HG03097 (cell line): ENCODE results near the gene CLNS1A.
"Not testable (repeated sequence)": the region's sequence is repeated elsewhere in the genome, so short reads cannot be mapped to it uniquely, and the experiment has no call there.

Experiments
- ATAC-seq: cut with Tn5 transposase; IDR thresholded peaks from one replicate; pipeline ENCODE4 v1.9.1; 2021; ENCODE audit not compliant: unreplicated experiment, low FRiP score

The CLNS1A gene

GRCh38 chr11:77619576-77620198 is 17.9 kb downstream of the CLNS1A start:
- no peak for ATAC-seq

GRCh38 chr11:77617892-77618291 is 19.7 kb downstream of the CLNS1A start:
- no peak for ATAC-seq

DNA sequence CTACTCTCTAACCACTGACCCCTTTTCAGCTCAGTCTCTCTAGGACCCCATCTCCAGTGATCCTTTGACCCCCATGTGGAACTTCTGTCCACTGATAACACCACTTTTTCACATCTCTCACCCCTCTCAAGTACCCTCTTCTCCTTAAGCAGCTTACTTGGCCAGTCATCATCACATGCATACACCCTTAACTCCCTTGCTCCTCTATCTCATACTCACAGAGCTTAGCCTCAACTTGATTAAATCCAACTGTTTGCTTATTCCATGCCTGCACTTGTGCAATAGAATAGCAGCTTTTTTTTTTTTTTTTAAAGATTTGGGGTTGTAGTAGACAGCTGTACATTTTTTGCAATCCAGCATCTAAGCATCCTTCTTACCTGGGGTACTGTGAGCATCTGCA is 25.7 kb downstream of the CLNS1A start:
- no peak for ATAC-seq

GRCh38 chr11:77609234-77609633 is 28.4 kb downstream of the CLNS1A start:
- ATAC-seq = no peak

GRCh38 chr11:77604281-77604680 is 33.3 kb downstream of the CLNS1A start:
- ATAC-seq = no peak

- no peak for ATAC-seq
Observed at GRCh38 chr11:77602381-77603088, 35.1 kb downstream of the CLNS1A start.

DNA sequence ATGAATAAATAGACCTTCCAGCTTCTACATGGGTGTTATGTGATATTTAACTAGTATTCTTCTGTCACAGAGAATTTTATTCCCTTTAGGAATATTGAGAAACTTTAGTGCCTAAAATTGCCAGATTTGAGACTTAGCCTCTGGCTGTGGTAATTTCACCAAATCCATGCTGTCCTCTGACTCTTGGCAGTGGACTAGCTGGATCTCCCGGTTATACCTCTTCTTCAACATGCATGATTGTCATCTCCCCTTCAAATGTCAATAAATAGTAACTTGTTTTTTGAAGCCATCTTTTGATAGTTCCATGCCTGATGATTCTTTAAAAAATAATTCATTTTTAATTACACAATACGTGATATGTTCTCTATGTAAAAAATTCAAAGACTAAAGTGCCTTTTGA is 39.4 kb downstream of the CLNS1A start:
- no peak for ATAC-seq

DNA sequence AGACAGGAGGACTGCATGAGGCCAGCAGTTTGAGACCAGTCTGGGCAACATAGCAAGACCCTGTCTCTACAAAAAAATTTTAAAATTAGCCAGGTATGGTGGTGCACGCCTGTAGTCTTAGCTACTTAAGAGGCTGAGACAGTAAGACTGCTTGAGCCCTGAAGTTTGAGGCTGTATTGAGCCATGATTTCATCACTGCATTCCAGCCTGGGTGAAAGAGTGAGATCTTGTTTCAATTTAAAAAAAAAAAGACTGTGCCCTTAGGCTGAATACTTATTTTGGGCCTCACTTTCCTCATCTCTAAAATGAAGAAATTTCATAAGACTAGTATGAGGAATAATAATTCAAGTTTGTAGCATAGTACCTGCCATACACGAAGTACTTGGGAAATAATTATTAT is 41.0 kb downstream of the CLNS1A start:
- no peak for ATAC-seq

GRCh38 chr11:77593883-77594282 is 43.7 kb downstream of the CLNS1A start:
- no peak for ATAC-seq

DNA sequence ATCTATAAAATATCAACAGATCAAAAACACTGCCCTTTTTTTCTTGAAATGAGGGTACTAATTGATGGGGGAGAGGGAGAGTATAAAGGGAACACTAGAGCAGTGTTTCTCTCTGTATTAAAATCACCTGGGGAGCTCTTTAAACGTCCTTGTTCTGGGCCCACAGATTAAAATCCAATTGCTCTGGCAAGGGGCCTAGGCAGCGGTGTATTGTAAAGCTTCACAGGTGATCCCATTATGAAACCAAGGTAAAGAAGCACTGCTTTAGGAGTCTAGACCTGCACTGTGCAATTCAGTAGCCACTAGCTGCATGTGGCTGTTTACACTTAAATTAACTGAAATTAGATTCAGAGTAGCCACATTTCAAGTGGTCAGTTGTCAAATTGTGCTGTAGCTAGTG is 44.9 kb downstream of the CLNS1A start:
- no peak for ATAC-seq

DNA sequence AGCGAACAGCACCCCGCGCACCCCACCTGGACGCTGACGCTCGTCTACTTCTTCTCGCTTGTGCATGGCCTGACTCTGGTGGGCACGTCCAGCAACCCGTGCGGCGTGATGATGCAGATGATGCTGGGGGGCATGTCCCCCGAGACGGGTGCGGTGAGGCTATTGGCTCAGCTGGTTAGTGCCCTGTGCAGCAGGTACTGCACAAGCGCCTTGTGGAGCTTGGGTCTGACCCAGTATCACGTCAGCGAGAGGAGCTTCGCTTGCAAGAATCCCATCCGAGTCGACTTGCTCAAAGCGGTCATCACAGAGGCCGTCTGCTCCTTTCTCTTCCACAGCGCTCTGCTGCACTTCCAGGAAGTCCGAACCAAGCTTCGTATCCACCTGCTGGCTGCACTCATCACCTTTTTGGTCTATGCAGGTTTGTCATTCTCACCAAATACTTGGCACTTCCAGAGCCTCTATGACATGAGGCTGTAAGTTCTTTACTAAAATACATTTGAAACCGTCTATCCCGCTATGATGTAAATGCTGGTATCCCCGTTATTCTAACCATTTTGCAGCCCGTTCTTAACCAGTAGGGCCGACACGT is 47.3 kb downstream of the CLNS1A start:
- peak; percentile 16 for ATAC-seq

DNA sequence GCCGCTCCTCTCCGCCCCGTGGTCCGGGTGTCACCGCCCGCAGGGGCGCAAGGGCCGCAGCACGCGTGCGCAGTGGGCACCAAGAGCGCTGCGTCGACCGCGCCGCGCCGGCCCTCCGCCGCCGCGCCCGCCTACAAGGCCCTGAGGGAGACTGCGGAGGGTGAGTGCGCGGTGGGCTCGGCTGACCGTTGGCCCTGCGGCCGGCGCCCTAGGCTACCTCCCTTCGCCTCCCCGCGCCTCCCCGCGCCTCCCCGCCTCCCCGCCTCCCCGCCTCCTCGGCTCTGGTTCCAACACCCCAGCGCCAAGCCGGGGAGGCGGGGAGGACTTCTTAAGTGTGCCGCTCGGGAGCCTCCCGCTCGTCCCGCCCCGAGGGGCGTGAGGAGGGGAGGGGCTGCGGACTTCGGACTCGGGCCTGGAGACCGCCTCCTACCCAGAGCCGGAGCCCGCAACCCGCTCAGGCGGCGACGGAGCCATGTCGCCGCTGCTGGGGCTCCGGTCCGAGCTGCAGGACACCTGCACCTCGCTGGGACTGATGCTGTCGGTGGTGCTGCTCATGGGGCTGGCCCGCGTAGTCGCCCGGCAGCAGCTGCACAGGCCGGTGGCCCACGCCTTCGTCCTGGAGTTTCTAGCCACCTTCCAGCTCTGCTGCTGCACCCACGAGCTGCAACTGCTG is 47.9 kb downstream of the CLNS1A start, which contains the start of gene AQP11:
Gene AQP11 (plus strand): TSS at position 433 of the 673 bp plus-strand sequence. CDS start 40 bp downstream, at position 473.
- ATAC-seq = peak; percentile 78

DNA sequence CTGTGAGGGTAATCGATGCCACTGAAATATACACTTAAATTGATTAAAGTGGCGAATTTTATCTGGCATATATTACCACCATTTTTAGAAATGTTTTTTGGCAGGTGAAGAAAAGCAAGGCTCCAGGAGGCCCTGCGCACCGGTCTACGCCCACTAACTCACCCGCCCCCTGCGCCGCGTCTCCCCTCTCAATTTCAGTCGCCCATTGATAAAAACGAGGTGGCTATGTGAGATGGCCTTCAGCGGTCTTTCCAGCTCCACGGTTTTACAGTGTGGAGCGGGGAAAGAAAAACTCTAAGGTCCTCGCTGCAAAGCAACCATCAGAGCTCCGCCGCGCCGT is 48.4 kb downstream of the CLNS1A start:
- no peak for ATAC-seq

DNA sequence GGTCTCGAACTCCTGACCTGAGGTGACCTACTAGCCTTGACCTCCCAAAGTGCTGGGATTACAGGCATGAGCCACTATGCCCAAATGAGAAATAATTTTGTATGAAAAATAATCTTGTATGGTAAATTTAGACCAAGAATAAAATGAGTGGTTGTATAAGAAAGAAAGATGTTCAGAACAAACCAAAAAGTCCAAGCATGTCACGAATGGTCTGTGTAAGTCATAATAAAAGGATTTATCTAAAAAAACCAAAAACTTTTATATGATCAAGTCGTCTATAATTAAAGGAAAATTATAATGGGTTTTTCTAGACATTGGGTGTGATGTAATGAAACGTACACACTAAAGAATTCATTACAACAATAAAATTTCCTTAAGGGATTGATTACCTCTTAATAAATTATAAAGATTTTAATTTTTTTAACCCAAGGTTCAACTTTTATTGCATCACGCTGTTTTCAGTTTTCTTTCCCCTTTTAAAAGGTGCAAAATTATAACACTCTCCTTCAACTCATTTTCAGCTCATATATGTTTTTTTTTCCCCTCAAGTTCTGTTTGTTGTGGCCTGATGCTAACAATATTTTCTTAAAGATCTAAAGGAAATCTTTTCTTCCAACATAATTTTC is 56.8 kb downstream of the CLNS1A start:
- no peak for ATAC-seq

DNA sequence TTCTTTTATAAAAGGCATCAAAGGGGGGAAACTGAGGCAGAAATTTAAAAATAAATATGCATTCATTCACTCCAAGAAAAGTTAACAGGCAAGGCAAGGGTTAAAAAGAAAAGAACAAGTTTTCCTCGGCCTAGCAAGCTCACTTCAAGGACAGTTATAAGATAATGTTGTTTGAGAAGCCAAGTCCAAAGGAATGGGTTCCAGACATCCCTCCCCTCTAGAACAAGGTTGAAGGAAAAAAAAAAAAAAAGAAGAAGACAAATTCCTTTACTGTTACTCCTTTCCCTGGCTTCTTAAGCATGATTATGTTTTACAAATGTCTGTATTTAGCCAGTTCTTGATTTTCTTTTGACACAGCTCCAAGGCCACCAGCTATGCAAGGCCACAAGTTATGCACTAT is 62.2 kb downstream of the CLNS1A start:
- ATAC-seq = not testable (repeated sequence)

GRCh38 chr11:77570896-77571295 is 66.7 kb downstream of the CLNS1A start:
- not testable (repeated sequence) for ATAC-seq

DNA sequence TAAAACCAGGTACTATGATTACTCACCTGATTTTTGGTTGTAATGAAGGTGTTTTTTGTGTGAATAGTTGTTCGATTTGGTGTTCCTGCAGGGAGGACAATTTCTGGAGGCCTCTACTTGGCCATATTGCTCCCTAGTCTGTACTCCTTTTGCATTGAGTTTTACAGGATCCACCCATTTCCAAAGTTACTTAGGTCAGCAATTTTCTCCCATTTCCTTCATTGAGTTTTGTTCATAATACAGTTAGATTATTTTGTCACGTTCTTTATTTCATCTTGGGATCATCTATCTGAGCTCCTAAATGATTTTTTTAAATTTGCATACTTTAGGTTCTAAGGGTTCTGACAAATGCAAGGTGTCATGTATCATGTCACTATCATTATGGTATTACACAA is 67.9 kb downstream of the CLNS1A start:
- no peak for ATAC-seq

GRCh38 chr11:77568916-77569675 is 68.5 kb downstream of the CLNS1A start:
- ATAC-seq = no peak

- ATAC-seq = no peak
Observed at GRCh38 chr11:77568306-77568705, 69.3 kb downstream of the CLNS1A start.
